ENCODE measurements around the gene MRLN. TPM values are rescaled to one million over a fixed set of nuclear protein-coding genes. Genes with fewer than 3 reads are reported as not detected.

Gene MRLN
- total RNA-seq, 1 donor from 2014 or later, result not detected

DNA sequence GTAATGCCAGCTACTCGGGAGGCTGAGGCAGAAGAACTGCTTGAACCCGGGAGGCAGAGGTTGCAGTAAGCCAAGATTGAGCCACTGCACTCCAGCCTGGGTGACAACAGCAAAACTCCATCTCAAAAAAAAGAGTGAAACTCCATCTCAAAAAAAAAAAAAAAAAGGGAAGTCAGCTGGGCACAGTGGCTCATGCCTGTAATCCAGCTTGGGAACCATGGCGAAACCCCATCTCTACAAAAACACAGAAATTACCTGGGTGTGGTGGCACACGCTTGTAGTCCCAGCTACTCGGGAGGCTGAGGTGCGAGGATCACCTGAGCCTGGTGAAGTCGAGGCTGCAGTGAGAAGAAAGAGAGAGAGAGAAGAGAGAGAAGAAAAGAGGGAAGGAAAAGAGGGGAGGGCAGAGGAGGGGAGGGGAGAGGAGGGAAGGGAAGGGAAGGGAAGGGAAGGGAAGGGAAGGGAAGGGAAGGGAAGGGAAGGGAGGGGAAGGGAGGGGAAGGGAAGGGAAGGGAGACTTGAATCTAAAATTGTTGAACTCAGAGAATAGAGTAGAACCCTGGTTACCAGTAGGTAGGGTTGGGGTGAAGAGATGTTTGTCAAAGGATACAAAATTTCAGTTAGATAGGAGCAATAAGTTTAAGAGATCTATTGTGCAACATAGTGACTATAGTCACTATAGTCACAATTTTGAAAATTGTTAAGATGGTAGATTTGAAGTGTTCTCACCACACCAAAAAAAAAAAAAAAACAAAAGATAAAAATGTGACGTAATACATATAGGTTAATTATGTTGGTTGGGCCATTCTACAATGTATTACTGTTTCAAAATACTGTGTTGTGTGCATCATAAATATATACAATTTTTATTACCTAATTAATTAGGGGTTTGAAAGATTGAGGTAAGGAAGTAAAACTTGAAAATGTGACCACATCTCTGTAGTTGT is 46.1 kb downstream of the MRLN start:
- no peak for DNase-seq (ENCODE audit: low spot score)

DNA sequence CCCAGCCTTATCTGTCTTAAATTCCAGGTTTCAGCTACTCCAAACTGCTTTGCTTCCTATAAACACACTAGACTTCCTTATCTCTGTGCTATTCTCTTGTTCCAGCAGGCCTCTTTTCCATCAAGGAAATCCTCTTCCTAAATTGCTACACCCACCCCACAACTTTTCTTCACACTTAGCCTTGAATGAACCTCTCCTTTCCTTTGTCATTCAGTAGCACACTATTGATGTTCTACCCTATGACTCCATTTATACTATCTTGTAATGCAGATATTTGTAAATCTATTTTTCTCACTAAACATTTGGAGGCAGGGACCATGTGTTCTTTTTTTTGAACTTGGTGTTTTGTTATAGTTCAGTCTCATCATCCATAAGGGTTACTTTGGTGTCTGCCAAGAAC is 47.3 kb downstream of the MRLN start:
- DNase-seq (ENCODE audit: low spot score), result no peak

DNA sequence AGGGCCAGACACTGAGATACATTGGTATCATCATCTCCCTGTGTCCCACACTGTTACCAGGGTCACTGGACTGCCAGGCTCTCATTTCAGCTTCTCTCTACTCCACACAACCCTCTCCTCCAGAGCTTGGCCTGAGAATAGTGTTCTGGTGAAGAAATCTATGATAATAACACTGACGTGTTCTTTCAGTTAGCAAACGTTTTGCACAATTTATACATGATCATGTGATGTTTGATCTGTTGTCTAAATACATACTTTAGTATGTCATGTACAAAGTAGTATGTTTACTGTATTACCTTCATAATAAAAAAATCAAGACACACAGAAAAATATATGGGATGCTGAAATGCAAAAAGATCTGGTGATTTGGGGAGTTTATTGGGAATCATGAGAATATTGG is 48.6 kb downstream of the MRLN start:
- DNase-seq (ENCODE audit: low spot score), result no peak

DNA sequence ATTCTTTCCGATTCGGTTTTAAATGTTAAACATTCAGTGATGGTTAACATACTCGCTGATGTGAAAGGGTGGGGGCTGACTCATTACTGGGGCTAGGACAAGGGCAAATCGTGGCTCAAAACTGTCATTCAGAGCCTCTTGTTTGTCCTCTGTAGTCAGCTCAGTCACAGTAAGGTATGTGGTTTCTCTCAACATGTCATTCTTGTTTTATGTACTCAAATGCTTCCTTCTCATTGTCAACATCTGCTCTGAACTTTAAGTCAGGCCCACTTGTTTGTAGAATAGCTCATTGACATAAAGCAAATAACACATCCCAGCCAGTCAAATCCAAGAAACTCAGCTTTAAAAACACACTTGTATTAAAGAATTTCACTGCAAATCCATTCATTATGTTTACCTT is 50.9 kb downstream of the MRLN start:
- no peak for DNase-seq (ENCODE audit: low spot score)

DNA sequence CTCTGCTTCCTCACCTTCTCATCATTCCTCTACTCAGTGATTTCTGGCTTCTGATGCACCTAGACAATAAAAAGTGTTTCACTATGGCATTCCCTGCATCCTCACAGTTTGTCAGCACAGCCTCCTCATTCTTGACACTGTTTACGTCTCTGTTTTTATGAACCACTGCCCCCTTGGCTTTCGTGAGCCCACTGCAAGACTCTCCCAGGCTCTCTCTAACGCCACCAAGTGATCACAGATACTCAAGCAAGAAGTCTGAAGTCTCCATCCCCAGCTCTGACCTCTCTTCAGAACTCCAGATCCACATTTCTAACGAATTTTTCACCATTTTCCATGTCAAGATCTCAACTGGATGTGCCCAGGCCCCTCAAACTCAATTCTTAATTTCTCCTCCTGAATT is 52.5 kb downstream of the MRLN start:
- no peak for DNase-seq (ENCODE audit: low spot score)

- no peak for DNase-seq (ENCODE audit: low spot score)
These were observed 54.9 kb downstream of the MRLN start for GRCh38 chr10:59698326-59698725.

- DNase-seq (ENCODE audit: low spot score), result no peak
These were observed 57.6 kb downstream of the MRLN start for GRCh38 chr10:59695637-59696036.

GRCh38 chr10:59694936-59695335 is 58.3 kb downstream of the MRLN start:
- no peak for DNase-seq (ENCODE audit: low spot score)

DNA sequence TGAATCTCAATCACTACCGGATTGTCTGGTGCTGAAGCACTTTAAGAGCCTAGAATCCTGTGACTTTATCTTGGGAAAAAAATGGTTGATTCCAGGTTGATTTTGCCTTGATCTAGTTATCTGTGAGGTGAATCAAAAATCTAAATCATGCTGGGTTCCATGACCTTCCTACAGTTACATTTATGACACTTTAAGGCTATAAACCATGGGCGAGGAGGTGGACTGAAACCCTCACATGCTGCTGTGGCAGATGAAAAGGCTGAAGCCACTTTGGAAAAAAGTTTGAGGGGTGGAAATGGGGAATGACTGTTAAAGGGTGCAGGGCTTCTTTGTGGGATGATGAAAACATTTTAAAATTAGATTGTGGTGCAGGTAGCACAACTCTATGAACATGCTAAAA is 61.1 kb downstream of the MRLN start:
- no peak for DNase-seq (ENCODE audit: low spot score)

DNA sequence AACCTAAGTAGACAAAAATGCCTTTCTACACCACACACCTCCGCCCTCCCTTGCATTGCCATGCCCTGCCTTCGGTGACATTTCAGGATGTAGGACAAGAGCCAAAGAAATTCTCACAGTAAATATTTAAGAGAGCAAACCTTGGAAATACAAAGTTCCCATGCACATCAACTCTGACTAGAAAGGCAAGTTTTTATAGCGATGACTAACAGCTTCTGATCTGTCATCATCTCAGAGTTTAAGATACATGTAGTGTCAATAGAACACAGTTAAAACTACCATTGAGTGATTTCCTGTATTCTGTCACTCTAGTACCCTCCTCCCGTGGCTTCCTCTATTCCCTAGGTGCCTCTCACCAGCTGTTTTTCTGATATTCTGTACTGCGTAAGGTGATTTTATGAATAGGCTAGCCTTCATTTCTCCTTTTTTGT is 64.3 kb downstream of the MRLN start:
- DNase-seq (ENCODE audit: low spot score), result no peak

GRCh38 chr10:59687657-59688056 is 65.6 kb downstream of the MRLN start:
- no peak for DNase-seq (ENCODE audit: low spot score)

Other genes starting within 250 kb of the MRLN start
- gene SLC16A9, start 43.6 kb downstream of the MRLN start, total RNA-seq, result 0.06 TPM
- gene CCDC6, start 153.1 kb upstream of the MRLN start, total RNA-seq, result 31.2 TPM